Hepatocyte (in vitro differentiated cells): ENCODE measurements around the gene SLC2A13.

Experiments
- CTCF ChIP-seq: fragments of 200-600 bp; sonication (generic); IDR thresholded peaks from 2 replicates; pipeline ENCODE4 v1.5.1; 2016; ENCODE audit warnings: antibody characterized with exemption, mild to moderate bottlenecking; ENCODE audit not compliant: poor library complexity
- EZH2 ChIP-seq: fragments of 200-600 bp; sonication (generic); IDR thresholded peaks from 2 replicates; pipeline ENCODE4 v1.6.1; 2016; ENCODE audit warnings: antibody characterized with exemption, mild to moderate bottlenecking, borderline replicate concordance
- EZH2phosphoT487 ChIP-seq: fragments of 200-600 bp; sonication (generic); IDR thresholded peaks from one replicate; pipeline ENCODE4 v1.6.1; 2018; ENCODE audit warnings: antibody characterized with exemption, mild to moderate bottlenecking, low read depth, moderate library complexity; ENCODE audit not compliant: unreplicated experiment, severe bottlenecking

GRCh38 chr12:39743655-39744054 is 362.2 kb downstream of the SLC2A13 start:
- TF ChIP-seq EZH2phosphoT487, result no peak
- TF ChIP-seq CTCF, result no peak
- TF ChIP-seq EZH2, result no peak
